Activated T-helper 1 cell treated with Interleukin-2 at 50 U/mL for 16 hours (primary cell): ENCODE measurements around the gene TMEM39B.
"Not testable (repeated sequence)": the region's sequence is repeated elsewhere in the genome, so short reads cannot be mapped to it uniquely, and the experiment has no call there.

Source experiments
- DNase-seq: peaks from one replicate; pipeline ENCODE4 v3.0.0-alpha.2; 2020; ENCODE audit warnings: low read depth

Gene TMEM39B

DNA sequence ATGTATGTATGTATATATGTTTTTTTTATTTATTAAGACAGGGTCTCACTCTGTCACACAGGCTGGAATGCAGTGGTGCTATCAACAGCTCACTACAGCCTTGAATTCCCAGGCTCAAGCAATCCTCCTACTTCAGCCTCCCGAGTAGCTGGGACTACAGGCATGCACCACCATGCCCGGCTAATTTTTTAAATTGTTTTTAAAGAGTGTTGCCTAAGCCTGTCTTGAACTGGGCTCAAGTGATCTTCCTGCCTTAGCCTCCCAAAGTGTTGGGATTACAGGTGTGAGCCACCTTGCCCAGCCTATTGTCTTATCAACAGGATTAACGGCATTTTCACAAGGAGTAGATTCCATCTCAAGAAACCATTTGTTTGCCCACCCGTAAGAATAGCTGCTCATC is 40.7 kb downstream of the TMEM39B start:
- not testable (repeated sequence) for DNase-seq

DNA sequence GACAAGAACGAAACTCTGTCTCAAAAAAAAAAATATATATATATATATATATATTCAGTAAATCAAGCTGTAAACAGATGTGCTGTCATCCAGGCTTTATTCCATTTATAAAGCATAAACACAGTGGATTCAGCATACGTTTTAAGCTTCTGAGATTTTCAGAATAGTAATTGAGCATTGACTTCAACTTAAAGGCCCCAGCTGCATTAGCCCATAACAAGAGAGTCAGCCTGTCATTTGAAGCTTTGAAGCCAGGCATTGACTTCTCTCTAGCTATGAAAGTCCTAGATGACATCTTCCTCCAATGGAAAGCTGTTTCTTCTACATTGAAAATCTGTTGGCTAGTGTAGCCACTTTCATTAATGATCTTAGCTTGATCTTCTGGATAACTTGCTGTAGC is 41.7 kb downstream of the TMEM39B start:
- no peak for DNase-seq

DNA sequence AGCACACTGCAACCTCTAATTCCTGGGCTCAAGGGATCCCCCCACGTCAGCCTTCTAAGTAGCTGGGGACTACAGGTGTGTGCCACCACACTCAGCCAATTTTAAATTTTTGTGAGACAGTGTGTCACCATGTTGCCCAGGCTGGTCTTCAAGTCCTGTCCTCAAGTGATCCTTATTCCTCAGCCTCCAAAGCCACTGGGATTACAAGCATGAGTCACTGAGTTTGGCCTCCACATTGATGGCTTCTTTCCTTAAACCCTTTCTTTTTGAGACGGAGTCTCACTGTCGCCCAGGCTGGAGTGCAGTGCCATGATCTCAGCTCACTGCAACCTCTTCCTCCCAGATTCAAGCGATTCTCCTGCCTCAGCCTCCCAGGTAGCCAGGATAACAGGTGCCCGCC is 42.8 kb downstream of the TMEM39B start:
- DNase-seq = no peak

DNA sequence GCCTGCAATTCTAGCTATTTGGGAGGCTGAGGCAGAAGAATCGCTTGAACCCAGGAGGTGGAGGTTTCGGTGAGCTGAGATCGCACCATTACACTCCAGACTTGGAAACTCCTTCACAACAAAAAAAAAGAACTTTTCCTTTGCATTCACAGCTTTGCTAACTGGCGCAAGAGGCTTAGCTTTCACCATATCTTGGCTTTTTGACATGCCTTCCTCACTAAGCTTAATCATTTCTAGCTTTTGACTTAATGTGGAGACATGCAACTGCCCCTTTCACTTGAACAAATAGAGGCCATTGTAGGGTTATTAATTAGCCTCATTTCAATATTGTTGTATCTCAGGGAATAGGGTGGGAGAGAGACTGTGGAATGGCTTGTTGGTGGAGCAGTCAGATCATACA is 43.8 kb downstream of the TMEM39B start:
- no peak for DNase-seq

DNA sequence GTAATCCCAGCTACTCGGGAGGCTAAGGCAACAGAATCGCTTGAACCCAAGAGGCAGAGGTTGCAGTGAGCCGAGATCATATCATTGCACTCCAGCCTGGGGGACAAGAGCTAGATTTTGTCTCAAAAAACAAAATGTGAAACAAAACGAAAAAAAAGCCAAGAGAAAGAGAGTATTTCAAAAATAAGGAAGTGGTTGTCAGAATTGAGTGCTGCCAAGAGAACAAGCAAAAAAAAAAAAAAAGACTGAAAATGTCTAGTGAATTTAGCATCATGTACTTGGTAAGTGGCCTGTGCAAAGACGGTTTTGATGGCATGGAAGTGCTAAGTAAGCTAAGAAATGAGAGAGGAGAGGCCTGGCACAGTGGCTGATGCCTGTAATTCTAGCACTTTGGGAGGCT is 49.4 kb downstream of the TMEM39B start:
- DNase-seq = no peak

DNA sequence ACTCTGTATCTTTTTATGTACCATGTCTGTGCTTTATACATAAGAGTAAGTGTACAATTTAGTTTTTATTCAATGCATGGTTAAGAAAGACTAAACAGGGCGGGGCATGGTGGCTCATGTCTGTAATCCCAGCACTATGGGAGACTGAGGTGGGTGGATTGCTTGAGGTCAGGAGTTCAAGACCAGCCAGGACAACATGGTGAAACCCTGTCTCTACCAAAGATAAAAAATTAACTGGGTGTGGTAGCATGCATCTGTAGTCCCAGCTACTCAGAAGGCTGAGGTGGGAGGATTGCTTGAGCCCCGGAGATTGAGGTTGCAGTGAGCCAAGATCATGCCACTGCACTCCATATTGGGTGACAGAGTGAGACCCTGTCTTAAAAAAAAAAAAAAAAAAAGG is 50.6 kb downstream of the TMEM39B start:
- DNase-seq = not testable (repeated sequence)

- DNase-seq = no peak
Measured at GRCh38 chr1:32125313-32125712, 52.6 kb downstream of the TMEM39B start.

DNA sequence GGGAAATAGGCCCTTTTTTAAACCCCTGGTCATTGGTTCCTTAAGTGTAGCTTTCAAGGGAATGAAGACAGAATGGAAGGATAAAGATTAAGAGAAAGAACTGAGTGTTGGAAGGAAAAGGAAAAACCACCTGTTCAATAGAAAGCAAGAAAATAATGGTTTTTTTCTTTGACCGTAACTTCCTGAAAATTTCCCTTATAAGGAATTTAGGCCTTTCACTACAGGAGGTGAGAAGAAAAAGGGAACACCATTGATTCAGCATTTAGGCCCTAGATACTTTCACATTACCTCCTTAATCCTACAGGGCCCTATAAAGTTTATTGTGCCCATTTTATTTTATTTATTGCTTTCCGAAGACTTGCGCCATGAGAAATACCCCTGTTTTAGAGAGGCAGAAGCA is 54.0 kb downstream of the TMEM39B start:
- no peak for DNase-seq

DNA sequence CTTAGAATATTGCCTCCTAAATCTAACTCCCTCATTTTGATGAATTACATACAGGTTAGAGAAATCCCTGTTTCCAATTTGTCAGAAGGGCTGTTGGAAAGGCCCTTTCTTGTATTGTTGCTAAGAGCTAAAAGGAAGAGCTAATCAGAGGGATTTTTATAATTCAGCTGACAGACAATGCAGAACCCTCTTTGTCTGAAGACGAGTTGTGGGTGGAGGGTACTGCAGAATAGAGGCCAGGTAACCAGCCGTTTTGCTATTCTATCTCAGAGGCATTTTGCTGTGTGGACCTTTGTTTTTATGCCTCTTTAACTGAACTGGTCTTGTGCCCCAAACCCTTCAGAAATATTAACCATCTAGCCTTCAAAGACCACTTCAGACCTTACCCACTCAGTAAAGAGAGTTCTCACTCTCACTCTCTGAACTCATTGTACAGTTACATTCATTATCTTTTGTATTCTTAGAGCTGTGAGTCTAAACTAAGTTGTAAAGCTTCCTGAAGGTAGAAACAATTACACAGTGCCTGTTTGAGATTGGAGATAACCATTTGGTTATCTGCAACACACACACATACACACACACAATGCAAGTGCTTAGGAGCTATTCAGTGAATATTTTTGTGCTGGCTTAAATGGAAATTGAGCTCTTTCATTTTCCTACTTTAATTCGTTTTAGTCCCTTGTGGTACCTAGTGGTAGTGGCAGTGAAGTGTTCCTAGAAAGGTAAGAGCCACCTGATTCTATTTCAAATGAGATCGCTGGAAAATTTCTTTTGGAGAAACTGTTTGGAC is 54.9 kb downstream of the TMEM39B start:
- DNase-seq = no peak

DNA sequence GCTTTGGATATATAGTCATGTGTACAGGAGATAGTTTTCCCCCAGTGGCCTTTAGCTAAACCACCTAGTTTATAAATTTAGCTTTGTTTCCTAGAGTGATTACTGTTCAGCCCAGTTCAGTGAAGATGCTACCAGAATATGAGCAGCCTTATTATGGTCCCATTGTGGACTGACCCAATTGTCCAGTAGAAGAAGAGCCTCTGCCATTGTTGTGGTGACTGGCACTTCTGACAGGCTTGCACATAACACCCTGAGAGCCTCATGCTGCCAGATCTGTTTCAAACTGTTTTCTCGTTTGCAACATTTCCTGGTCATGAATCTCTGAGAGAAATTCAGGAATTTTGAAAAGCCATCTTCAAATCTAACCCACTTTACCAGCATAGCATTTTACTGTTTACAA is 55.7 kb downstream of the TMEM39B start:
- DNase-seq = no peak

DNA sequence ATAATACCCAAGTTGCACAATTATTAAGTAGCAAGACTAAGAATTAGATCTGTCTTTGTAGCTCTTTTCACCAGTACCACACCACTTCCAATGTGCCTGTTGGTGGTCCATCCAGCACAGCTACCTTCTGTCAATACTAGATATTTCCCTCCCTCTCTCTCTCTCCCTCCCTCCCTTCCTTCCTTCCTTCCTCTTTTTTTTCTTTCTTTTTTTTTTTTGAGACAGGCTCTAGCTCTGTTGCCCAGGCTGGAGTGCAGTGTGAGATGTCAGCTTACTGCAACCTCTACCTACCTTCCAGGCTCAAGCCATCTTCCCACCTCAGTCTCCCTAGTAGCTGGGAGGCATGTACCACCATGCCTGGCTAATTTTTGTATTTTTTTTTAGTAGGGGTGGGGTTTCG is 56.2 kb downstream of the TMEM39B start:
- DNase-seq = no peak

DNA sequence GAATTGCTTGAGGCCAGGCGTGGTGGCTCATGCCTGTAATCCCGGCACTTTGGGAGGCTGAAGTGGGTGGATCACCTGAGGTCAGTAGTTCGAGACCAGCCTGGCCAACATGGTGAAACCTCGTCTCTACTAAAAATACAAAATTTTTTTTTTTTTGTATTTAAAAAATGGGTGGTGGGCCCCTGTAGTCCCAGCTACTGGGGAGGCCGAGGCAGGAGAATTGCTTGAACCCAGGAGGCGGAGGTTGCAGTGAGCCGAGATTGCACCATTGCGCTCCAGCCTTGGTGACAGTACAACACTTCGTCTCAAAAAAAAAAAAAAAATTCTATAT is 61.2 kb downstream of the TMEM39B start:
- not testable (repeated sequence) for DNase-seq

DNA sequence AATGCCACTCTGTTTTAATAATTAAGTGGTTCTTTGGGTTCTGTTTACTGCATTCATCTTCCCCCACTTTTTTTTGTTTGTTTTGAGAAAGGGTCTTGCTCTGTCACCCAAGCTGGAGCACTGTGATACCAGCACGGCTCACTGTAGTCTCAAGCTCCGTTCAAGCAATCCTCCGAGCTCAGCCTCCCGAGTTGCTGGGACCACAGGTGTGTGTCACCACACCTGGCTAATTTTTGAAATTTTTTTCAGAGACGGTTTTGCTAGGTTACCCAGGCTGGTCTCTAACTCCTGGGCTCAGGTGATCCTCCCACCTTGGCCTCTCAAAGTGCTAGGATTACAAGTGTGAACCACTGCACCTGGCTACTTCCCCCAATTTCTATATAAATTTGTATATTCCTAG is 64.4 kb downstream of the TMEM39B start:
- DNase-seq = no peak

GRCh38 chr1:32138965-32139364 is 66.2 kb downstream of the TMEM39B start:
- no peak for DNase-seq

- DNase-seq = no peak
Measured at GRCh38 chr1:32142446-32143301, 69.9 kb downstream of the TMEM39B start.

GRCh38 chr1:32143302-32143695 is 70.6 kb downstream of the TMEM39B start:
- DNase-seq = not testable (repeated sequence)

DNA sequence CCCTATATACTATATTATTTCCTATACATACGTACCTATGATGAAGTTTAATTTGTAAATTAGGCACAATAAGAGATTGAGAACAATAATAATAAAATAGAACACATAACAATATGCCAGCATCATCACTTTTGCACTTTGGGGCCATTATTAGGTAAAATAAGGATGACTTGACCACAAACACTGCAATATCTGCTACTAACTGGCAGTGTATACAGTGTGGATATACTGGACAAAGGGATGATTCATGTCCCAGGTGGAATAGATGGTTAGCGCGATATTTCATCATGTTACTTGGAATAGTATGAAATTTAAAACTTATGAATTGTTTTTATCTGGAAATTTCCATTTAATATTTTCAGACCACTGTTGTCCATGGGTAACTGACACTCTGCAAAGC is 71.3 kb downstream of the TMEM39B start:
- DNase-seq = no peak

DNA sequence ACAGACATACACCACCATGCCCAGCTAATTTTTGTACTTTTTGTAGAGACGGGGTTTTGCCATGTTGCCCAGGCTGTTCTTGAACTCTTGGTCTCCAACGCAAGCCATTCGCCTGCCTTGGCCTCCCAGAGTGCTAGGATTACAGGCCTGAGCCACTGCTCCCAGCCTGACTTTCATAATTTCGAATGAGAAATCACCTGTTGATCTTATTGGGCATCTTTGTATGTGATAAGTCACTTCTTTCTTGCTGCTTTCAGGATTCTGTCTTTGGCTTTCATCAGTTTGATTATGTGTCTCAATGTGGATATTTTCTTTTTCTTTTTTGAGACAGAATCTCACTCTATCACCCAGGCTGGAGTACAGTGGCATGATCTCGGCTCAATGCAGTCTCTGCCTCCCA is 75.1 kb downstream of the TMEM39B start:
- DNase-seq = not testable (repeated sequence)

DNA sequence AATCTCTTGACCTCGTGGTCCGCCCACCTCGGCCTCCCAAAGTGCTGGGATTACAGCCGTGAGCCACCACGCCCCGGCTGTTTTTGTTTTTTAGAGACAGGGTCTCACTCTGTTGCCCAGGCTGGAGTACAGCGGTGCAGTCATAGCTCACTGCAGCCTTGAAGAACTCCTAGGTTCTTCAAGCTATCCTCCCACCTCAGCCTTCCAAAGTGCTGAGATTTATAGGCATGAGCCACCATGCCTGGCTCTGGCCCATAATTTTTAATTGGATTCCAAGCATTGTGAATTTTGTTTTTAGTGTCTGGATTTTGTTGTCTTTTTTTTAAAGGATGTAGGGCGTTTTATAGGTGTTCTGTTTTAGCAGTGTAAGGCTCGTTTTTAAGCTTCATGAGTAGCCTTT is 78.1 kb downstream of the TMEM39B start:
- DNase-seq = no peak

GRCh38 chr1:32151319-32151787 is 78.6 kb downstream of the TMEM39B start:
- no peak for DNase-seq
